Calu3 (cell line): ENCODE results near the gene NOVA2. TPM values are rescaled to one million over a fixed set of nuclear protein-coding genes. Genes with fewer than 3 reads are reported as not detected.

Experiments
- BruUV-seq: library from RNA; stranded (reverse); fragments of 400-500 nt; replicated peaks from 2 replicates; lab custom pipeline; 2021; lab: Mats Ljungman, UMichigan
- CTCF ChIA-PET: fragments of 300-600 bp; sonication (Branson Sonifier 250); formaldehyde crosslinking; loops from one replicate; lab custom pipeline; 2022; ENCODE audit warnings: antibody characterized with exemption; lab: Charles Lee
- DNase-seq: peaks from one replicate; pipeline ENCODE4 v3.0.0; 2022
- H3K27ac Mint-ChIP-seq: one replicate; pipeline ENCODE4 v1.8.0; 2022; ENCODE audit warnings: mixed read lengths; ENCODE audit not compliant: unreplicated experiment
- H3K27me3 Mint-ChIP-seq: one replicate; pipeline ENCODE4 v1.8.0; 2022; ENCODE audit warnings: mixed read lengths; ENCODE audit not compliant: unreplicated experiment
- H3K36me3 Mint-ChIP-seq: one replicate; pipeline ENCODE4 v1.8.0; 2022; ENCODE audit warnings: mild to moderate bottlenecking, moderate library complexity, mixed read lengths; ENCODE audit not compliant: insufficient read depth, unreplicated experiment
- H3K4me1 Mint-ChIP-seq: one replicate; pipeline ENCODE4 v1.8.0; 2022; ENCODE audit warnings: mild to moderate bottlenecking, low read depth, mixed read lengths; ENCODE audit not compliant: unreplicated experiment
- H3K4me3 Mint-ChIP-seq: one replicate; pipeline ENCODE4 v1.8.0; 2022; ENCODE audit warnings: mild to moderate bottlenecking, low read depth, moderate library complexity, mixed read lengths; ENCODE audit not compliant: unreplicated experiment
- H3K9me3 Mint-ChIP-seq: one replicate; pipeline ENCODE4 v1.8.0; 2022; ENCODE audit warnings: low read depth, mixed read lengths; ENCODE audit not compliant: unreplicated experiment
- intact Hi-C: fragments of 100-400 bp; cut with micrococcal nuclease; formaldehyde crosslinking; loops from one replicate; pipeline ENCODE4 v1.10.0; 2022; ENCODE audit not compliant: unreplicated experiment
- total RNA-seq: library from RNA; stranded (reverse); gene quantifications from 2 replicates; pipeline ENCODE4 v1.2.3, GENCODE V29; 2022
- TF ChIP-seq, protein P1 (sequence below): fragments of 200-600 bp; IDR thresholded peaks from one replicate; pipeline ENCODE4 v1.8.0; 2022; ENCODE audit warnings: antibody characterized with exemption; ENCODE audit not compliant: unreplicated experiment

Gene NOVA2
- total RNA-seq, 1 experiment from 2014 or later = not detected

DNA sequence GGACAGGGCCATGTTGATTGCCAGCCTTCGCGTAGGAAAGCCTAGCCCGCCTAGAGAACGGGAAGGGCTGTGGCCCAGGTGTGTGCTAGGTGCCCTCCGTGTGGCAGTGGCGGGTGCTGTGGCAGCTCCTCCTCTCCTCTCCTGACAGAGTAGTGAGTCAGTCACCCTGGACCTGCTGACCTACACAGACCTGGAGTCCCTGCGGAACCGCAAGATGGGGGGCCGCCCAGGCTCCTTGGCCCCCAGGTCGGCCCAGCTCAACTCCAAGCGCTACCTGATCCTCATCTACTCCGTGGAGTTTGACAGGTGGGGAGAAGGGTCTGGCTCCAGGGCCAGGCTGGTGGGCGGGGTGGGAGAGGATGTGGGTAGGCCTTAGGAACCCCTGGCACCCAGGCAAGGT, 32.7 kb upstream of the NOVA2 start:
- Mint-ChIP-seq H3K27ac (no peak overlapping the region), H3K4me3 (no peak overlapping the region), H3K9me3 (no peaks in the 10 kb centered on the region), H3K4me1 (no peaks in the 10 kb centered on the region), H3K36me3 (peaks cover 18% of the 10 kb centered on the region), H3K27me3 (no peaks in the 10 kb centered on the region)
- intact Hi-C loops = no loop called here
- no TSS peak for BruUV-seq
- no peak for DNase-seq
- TF ChIP-seq, protein P1, sequence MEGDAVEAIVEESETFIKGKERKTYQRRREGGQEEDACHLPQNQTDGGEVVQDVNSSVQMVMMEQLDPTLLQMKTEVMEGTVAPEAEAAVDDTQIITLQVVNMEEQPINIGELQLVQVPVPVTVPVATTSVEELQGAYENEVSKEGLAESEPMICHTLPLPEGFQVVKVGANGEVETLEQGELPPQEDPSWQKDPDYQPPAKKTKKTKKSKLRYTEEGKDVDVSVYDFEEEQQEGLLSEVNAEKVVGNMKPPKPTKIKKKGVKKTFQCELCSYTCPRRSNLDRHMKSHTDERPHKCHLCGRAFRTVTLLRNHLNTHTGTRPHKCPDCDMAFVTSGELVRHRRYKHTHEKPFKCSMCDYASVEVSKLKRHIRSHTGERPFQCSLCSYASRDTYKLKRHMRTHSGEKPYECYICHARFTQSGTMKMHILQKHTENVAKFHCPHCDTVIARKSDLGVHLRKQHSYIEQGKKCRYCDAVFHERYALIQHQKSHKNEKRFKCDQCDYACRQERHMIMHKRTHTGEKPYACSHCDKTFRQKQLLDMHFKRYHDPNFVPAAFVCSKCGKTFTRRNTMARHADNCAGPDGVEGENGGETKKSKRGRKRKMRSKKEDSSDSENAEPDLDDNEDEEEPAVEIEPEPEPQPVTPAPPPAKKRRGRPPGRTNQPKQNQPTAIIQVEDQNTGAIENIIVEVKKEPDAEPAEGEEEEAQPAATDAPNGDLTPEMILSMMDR = no peak
- CTCF ChIA-PET = interaction anchor here (0.6 kb wide), 1 partner anchor 256 kb away, joined by 5 read pairs; no protein-coding TSS in a partner anchor

DNA sequence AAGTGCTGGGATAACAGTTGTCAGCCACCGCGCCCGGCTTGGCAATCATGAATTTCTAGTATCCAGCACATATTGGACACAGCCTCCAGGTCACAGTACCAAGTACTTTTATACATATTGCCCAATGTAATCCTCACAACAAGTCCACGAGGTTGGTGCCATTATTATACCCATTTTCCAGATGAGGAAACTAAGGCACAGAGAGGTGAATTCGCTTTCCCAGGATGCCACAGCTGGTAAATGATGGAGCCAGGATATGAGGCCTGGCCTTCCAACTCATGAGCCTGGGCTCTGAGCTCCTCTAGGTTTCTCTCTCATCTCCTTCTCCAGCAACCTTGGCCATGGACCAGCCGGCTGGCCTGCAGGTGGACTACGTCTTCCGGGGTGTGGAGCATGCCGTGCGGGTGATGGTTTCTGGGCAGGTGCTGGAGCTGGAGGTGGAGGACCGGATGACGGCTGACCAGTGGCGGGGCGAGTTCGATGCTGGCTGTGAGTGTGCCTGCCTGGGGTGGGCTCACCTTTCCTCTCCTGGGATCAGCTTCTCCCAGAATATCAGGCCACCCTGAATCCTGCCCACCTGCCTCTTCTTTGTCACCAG, 29.1 kb upstream of the NOVA2 start:
- TF ChIP-seq, protein P1 = no peak
- intact Hi-C loops = no loop called here
- no peak for DNase-seq
- Mint-ChIP-seq H3K27ac (no peak overlapping the region), H3K27me3 (no peaks in the 10 kb centered on the region), H3K4me1 (peaks cover 10% of the 10 kb centered on the region), H3K4me3 (no peak overlapping the region), H3K9me3 (no peaks in the 10 kb centered on the region), H3K36me3 (peaks cover 10% of the 10 kb centered on the region)
- CTCF ChIA-PET = no interaction called here
- BruUV-seq = no TSS peak

DNA sequence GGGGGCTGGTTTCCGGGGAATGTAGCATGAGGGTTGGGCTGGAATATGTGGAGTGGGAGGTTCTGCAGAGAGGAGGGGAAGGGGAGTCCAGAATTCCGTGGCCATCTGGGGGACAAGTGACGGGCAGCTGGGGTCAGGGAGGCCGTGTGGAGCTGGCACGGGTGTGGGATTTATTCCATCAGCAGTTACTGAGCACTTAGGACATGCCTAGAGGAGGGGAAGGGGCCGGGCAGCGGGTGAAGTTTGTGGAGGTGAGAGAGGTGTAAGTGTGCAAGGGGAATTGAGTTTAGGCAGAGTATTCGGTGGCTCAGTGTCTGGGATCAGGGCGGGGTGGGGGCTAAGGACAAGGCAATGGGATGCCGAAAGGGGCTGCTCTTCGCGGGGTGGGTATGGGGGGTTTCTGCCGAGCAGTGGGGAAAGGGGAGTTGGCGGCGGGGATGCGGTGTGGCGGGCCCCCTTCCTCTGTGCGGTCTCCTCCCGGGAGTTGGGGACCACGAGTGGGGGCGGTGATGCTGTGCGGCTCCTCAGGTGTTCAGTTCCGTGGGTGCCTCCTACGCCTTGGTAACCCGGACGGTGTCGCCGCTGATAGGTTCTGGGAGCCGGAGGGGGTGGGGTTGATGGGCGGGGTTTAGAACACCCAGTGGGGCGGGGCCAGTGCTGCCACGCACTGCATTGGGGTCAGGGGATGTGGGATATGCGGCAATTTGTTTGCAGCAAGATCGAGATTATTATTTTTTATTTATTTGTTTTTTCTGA, 27.0 kb upstream of the NOVA2 start:
- Mint-ChIP-seq H3K9me3 (no peaks in the 10 kb centered on the region), H3K4me1 (peaks cover 10% of the 10 kb centered on the region), H3K27ac (no peak overlapping the region), H3K27me3 (no peaks in the 10 kb centered on the region), H3K4me3 (no peak overlapping the region), H3K36me3 (no peaks in the 10 kb centered on the region)
- TF ChIP-seq, protein P1 = no peak
- no TSS peak for BruUV-seq
- intact Hi-C loops = no loop called here
- CTCF ChIA-PET = interaction anchor here (0.6 kb wide), 1 partner anchor 268 kb away, joined by 3 read pairs; no protein-coding TSS in a partner anchor
- no peak for DNase-seq

DNA sequence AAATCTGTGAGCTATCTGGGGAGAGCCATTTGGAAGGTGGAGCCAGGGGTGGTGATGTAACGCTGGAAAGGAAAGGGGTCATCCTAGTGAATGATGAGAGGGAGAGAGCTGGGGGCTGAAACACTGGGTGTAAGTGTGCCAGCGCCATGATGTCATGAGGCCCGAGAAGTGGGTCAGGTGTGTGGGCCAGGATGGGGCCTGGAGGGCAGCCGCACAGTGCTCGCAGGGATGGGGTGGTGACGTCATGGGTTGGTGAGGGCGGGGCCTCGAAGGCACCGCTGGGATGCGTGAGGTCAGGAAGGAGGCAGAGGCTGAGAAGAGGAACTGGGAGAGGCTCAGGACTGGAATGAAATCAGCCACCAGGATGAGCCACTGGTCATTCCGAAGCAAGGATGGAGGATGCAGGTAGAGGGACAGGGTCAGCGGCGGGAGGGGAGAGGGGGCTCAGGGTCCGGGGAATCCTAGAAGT, 26.0 kb upstream of the NOVA2 start:
- TF ChIP-seq, protein P1 = no peak
- Mint-ChIP-seq H3K9me3 (no peaks in the 10 kb centered on the region), H3K4me3 (no peak overlapping the region), H3K36me3 (no peaks in the 10 kb centered on the region), H3K4me1 (peaks cover 10% of the 10 kb centered on the region), H3K27ac (no peak overlapping the region), H3K27me3 (no peaks in the 10 kb centered on the region)
- no peak for DNase-seq
- CTCF ChIA-PET = interaction anchor here (0.6 kb wide), 1 partner anchor 219 kb away, joined by 4 read pairs; no protein-coding TSS in a partner anchor
- BruUV-seq = no TSS peak
- intact Hi-C loops = no loop called here
